GM19467 (cell line): Measurements from ENCODE around the gene CHODL.

Experiments
- ATAC-seq: cut with Tn5 transposase; IDR thresholded peaks from one replicate; pipeline ENCODE4 v1.9.1; 2021; ENCODE audit warnings: mild to moderate bottlenecking, moderate library complexity; ENCODE audit not compliant: unreplicated experiment

CHODL gene

GRCh38 chr21:18244671-18245463 is at the start of gene CHODL:
CHODL (plus strand) TSS chr21:18244833; CDS start chr21:18245224, 391 bp downstream.
- no peak for ATAC-seq

GRCh38 chr21:18204931-18205330 is 39.7 kb upstream of the CHODL start:
- ATAC-seq, result no peak

- no peak for ATAC-seq
These were observed 26.3 kb upstream of the CHODL start for GRCh38 chr21:18218331-18218730.

GRCh38 chr21:18220498-18220897 is 24.1 kb upstream of the CHODL start:
- ATAC-seq, result no peak

- no peak for ATAC-seq
These were observed 22.3 kb upstream of the CHODL start for GRCh38 chr21:18222346-18222745.

GRCh38 chr21:18228060-18228739 is 16.4 kb upstream of the CHODL start:
- no peak for ATAC-seq

- ATAC-seq, result no peak
These were observed 9.1 kb upstream of the CHODL start for GRCh38 chr21:18235545-18235944.

- no peak for ATAC-seq
These were observed 883 bp downstream of the CHODL start for GRCh38 chr21:18245464-18245967.

- ATAC-seq, result no peak
These were observed 3.5 kb downstream of the CHODL start for GRCh38 chr21:18248171-18248570.

GRCh38 chr21:18249672-18250071 is 5.0 kb downstream of the CHODL start:
- ATAC-seq, result no peak

GRCh38 chr21:18251065-18251464 is 6.4 kb downstream of the CHODL start:
- ATAC-seq, result no peak

- ATAC-seq, result no peak
These were observed 7.6 kb downstream of the CHODL start for GRCh38 chr21:18252256-18252655.

GRCh38 chr21:18252680-18253079 is 8.0 kb downstream of the CHODL start:
- ATAC-seq, result no peak

GRCh38 chr21:18253221-18253620 is 8.6 kb downstream of the CHODL start:
- ATAC-seq, result no peak

GRCh38 chr21:18253799-18254198 is 9.2 kb downstream of the CHODL start:
- no peak for ATAC-seq

GRCh38 chr21:18265944-18266343 is 21.3 kb downstream of the CHODL start:
- ATAC-seq, result no peak

GRCh38 chr21:18267496-18267895 is 22.9 kb downstream of the CHODL start:
- ATAC-seq, result no peak

- ATAC-seq, result no peak
These were observed 24.3 kb downstream of the CHODL start for GRCh38 chr21:18268906-18269305.

- no peak for ATAC-seq
These were observed 25.2 kb downstream of the CHODL start for GRCh38 chr21:18269856-18270255.

GRCh38 chr21:18273400-18273799 is 28.8 kb downstream of the CHODL start:
- ATAC-seq, result no peak

GRCh38 chr21:18274370-18274769 is 29.7 kb downstream of the CHODL start:
- no peak for ATAC-seq

GRCh38 chr21:18275781-18276180 is 31.1 kb downstream of the CHODL start:
- ATAC-seq, result no peak
